Ovary (tissue), 9 donors: ENCODE results near the gene GLP1R. TPM values are rescaled to one million over a fixed set of nuclear protein-coding genes. Genes with fewer than 3 reads are reported as not detected.

Experiments
- DNase-seq, 5 donors: peaks; one replicate each; pipeline ENCODE4 v3.0.0-alpha.2; 2019 to 2020
- H3K27ac ChIP-seq, 2 donors: fragments of 200-600 bp; one replicate each; pipeline versions ENCODE4 v1.5.1 to v1.8.0; 2019 to 2022
- H3K27me3 ChIP-seq: fragments of 200-600 bp; one replicate; pipeline ENCODE4 v1.8.0; 2022
- H3K36me3 ChIP-seq: fragments of 200-600 bp; sonication (generic); one replicate; pipeline ENCODE4 v1.5.1; 2019
- H3K4me1 ChIP-seq: one replicate; pipeline ENCODE4 v1.8.1; 2013; ENCODE audit warnings: mild to moderate bottlenecking, moderate library complexity; ENCODE audit not compliant: insufficient read depth
- H3K4me3 ChIP-seq: fragments of 200-600 bp; sonication (generic); one replicate; pipeline ENCODE4 v1.5.1; 2017
- H3K9me3 ChIP-seq, 2 donors: fragments of 200-600 bp in 1 of 2; sonication (generic) in 1 of 2; one replicate each; pipeline versions ENCODE4 v1.5.1 to v1.8.1; 2013 to 2019; ENCODE audit warnings: mild to moderate bottlenecking in 1 of 2, moderate library complexity in 1 of 2
- EP300 ChIP-seq: sonication (generic); formaldehyde crosslinking; IDR thresholded peaks from one replicate; pipeline ENCODE4 v1.6.1; 2017; ENCODE audit warnings: antibody characterized with exemption
- POLR2A ChIP-seq: fragments of 450-650 bp; IDR thresholded peaks from one replicate; pipeline ENCODE4 v1.6.1; 2017; ENCODE audit warnings: antibody characterized with exemption, mild to moderate bottlenecking, moderate library complexity
- WGBS, 3 donors: extraction: QIAGEN DNeasy Blood & Tissue Kit in 1 of 3; methylation state at CpG; one replicate each; pipeline versions ENCODE4 v1.1.5 to v1.1.7; 2013 to 2017; 5-methylcytosine and 5-hydroxymethylcytosine counted together
- intact Hi-C, 4 donors: fragments of 100-400 bp; cut with DNase I; formaldehyde crosslinking; loops; one replicate each; pipeline versions ENCODE4 v1.11.0 to v1.15.1; 2022 to 2023
- polyA plus RNA-seq, 2 donors: library from polyadenylated mRNA; stranded (reverse); fragments of 200-250 nt in 1 of 2; fragments of 350-450 nt in 1 of 2; fragmentation: Illumina TruSeq in 1 of 2; extraction: RNeasy Lipid Tissue Mini Kit (QIAGEN cat#74804) in 1 of 2; gene quantifications; one replicate each; pipeline ENCODE4 v1.2.3, GENCODE V29; 2013 to 2014
- total RNA-seq, 7 donors: library from RNA; depleted of rRNA in 2 of 7; stranded (reverse); fragments of >200 nt in 2 of 7; fragmentation: NEBNext Ultra II Directional in 3 of 7; extraction: Animal tissue kit (Norgen Biotek cat#: 25700) in 3 of 7; gene quantifications; one replicate each; pipeline versions ENCODE4 v1.1.0 to v1.2.4, GENCODE V29; 2016 to 2023
- TF ChIP-seq, protein P1 (sequence below), 3 donors: fragments of 450-650 bp in 2 of 3; fragments of 200-600 bp in 1 of 3; IDR thresholded peaks; one replicate each; pipeline versions ENCODE4 v1.5.1 to v1.8.0; 2016 to 2022; ENCODE audit warnings: antibody characterized with exemption in 3 of 3, mild to moderate bottlenecking in 1 of 3
- donor health status: DM: no; HTN: no; CAD: no; lungs with moderate emphysema.
- donor health status: DM: no; HTN: no; CAD: no.
- donor health status: Bipolar disorder and iron deficiency.
- donor health status: DM: yes; HTN: yes; CAD: no.
- donor health status: DM: no; HTN: no; CAD: no.
- donor health status: DM: yes; HTN: yes; CAD: no.

The GLP1R gene
- total and polyA plus RNA-seq, 9 donors, result 0.08 TPM; not detected in 8

DNA sequence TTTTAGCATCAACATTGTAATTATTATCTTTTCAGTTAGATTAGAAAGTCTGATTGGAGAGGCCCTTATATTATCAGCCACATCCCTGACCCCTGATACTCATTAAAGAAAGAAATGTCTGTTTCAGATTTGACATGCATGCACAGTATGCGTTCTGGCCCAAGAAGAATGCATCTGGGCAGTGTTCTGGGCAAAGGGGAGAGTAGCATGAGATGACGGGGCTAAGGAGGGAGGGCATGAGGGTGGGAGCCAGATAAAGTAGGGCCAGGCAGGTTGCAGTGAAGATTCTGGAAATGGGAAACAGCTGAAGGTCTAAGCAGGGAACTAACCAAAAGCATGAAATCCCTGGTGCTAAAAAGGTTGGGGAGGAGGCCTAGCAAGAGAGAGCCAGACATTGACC lies 59.1 kb downstream of the GLP1R start:
- Histone ChIP-seq H3K4me3 (no peak overlapping the region), H3K27me3 (no peaks in the 10 kb centered on the region), H3K36me3 (no peaks in the 10 kb centered on the region), H3K27ac (no peak overlapping the region), H3K4me1 (no peaks in the 10 kb centered on the region), H3K9me3 (no peaks in the 10 kb centered on the region)
- TF ChIP-seq, protein P1, sequence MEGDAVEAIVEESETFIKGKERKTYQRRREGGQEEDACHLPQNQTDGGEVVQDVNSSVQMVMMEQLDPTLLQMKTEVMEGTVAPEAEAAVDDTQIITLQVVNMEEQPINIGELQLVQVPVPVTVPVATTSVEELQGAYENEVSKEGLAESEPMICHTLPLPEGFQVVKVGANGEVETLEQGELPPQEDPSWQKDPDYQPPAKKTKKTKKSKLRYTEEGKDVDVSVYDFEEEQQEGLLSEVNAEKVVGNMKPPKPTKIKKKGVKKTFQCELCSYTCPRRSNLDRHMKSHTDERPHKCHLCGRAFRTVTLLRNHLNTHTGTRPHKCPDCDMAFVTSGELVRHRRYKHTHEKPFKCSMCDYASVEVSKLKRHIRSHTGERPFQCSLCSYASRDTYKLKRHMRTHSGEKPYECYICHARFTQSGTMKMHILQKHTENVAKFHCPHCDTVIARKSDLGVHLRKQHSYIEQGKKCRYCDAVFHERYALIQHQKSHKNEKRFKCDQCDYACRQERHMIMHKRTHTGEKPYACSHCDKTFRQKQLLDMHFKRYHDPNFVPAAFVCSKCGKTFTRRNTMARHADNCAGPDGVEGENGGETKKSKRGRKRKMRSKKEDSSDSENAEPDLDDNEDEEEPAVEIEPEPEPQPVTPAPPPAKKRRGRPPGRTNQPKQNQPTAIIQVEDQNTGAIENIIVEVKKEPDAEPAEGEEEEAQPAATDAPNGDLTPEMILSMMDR (IDR thresholded peaks at IDR 0.05), result no peak
- TF ChIP-seq EP300 (no peak), POLR2A (no peak)
- intact Hi-C loops, result loop anchor here in 1 of 4 donors (10.0 kb wide), 1 partner anchor 107 kb away; no protein-coding TSS in a partner anchor
- no peak for DNase-seq
- WGBS, 3 donors, result 42 to 45% (median 42%) methylated on average over 2 of the region's 2 CpGs

DNA sequence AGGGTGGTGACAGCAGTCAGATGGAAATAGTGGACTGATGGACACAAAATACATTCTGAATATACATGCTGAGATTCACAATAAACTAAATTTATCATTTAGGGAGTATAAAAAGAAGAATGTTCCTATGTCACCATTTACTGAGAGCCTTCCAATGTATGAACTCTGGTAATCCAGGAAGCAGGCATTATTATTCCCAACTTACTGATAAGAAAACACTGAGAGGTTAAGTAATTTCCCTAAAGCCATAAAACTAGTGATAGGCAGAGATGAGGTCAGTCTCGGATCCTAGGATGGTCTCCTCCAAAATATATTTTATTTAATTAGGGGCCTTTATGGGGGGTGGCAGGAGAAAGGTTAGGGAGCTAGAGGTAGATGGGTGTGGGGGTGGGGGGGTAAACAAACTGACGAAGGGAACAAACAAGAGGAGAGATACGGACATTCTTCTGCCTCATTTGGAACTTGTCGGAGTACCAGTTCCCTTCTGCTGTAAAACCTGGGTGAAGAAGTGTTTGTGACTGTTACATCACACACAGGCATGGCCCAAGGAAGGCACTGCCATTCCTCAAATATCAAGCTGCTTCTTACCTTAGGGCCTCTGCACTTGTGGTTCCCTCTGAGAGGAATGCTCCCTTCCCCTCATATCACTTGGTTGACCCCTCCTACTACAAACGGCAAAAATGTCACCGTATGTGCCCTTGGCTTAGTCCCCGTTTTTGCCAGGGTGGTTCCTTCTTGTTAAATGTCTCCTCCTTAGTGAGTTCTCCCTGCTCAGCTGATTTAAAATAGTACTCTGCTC lies 59.7 kb downstream of the GLP1R start:
- no peak for DNase-seq
- Histone ChIP-seq H3K27me3 (no peaks in the 10 kb centered on the region), H3K4me3 (no peak overlapping the region), H3K9me3 (no peaks in the 10 kb centered on the region), H3K36me3 (no peaks in the 10 kb centered on the region), H3K27ac (no peak overlapping the region), H3K4me1 (no peaks in the 10 kb centered on the region)
- 86 to 91% (median 88%) methylated on average over 7 of the region's 7 CpGs for WGBS, 3 donors
- intact Hi-C loops, result loop anchor here in 1 of 4 donors (10.0 kb wide), 1 partner anchor 107 kb away; no protein-coding TSS in a partner anchor
- TF ChIP-seq, protein P1 (IDR thresholded peaks at IDR 0.05), result no peak
- TF ChIP-seq POLR2A (no peak), EP300 (no peak)

DNA sequence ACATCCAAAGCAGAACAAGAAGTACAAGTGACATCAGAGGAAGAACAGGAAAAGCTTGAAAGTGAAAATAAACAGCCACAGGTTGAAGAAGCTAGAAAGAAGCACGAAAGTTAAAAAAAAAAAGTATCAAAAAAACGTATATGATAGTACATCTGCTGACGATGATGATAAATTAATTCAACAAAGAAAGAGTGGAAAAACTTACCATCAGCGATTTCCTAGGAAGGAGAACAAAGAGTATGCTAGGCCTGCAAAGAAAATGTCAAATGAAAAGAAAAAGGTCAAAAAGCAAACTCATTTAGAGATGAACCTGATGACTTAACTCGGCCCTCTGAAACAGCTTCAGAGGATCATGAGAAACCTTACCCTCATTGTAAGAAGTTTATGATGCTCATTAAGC lies 62.7 kb downstream of the GLP1R start:
- 81 to 90% (median 87%) methylated on average over 5 of the region's 5 CpGs for WGBS, 3 donors
- Histone ChIP-seq H3K36me3 (no peaks in the 10 kb centered on the region), H3K9me3 (no peaks in the 10 kb centered on the region), H3K4me1 (peaks cover 2% of the 10 kb centered on the region), H3K27me3 (no peaks in the 10 kb centered on the region), H3K4me3 (no peak overlapping the region), H3K27ac (no peak overlapping the region)
- TF ChIP-seq EP300, result no peak
- no peak for TF ChIP-seq POLR2A
- TF ChIP-seq, protein P1 (IDR thresholded peaks at IDR 0.05), result no peak
- intact Hi-C loops, result no loop called here
- DNase-seq, result no peak

DNA sequence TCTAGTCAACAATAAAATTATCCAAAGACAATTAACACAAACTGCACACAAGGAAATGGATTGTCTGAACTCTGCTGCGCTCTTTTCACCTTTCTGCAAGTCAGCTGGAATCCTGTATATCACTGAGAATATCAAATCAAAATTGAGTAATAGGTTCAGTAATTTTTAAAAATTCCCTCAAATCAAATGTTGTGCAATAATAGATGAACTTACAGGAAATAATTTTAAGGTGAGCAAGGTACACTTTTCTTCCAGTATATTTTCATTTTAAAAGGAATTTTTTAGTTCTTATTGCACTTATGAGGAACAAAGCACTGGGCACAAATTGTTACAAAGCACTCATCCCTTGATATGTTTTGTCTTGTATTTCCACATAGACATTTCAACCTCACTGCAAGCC lies 65.2 kb downstream of the GLP1R start:
- Histone ChIP-seq H3K36me3 (no peaks in the 10 kb centered on the region), H3K4me3 (peak overlapping the region; percentile 74), H3K27ac (no peak overlapping the region), H3K4me1 (peaks cover 2% of the 10 kb centered on the region), H3K27me3 (no peaks in the 10 kb centered on the region), H3K9me3 (no peaks in the 10 kb centered on the region)
- TF ChIP-seq, protein P1 (IDR thresholded peaks at IDR 0.05), result no peak
- TF ChIP-seq POLR2A (no peak), EP300 (no peak)
- intact Hi-C loops, result no loop called here
- DNase-seq, result no peak
- 95 to 98% (median 98%) methylated on average over 1 of the region's 1 CpG for WGBS, 3 donors
